Esophagus squamous epithelium (tissue), 4 donors: Measurements from ENCODE around the gene TMPRSS15.

Experiments
- CTCF ChIP-seq, 6 experiments: fragments of 450-650 bp in 4 of 6; fragments of 200-600 bp in 2 of 6; sonication (generic) in 2 of 6; IDR thresholded peaks; one replicate each; pipeline ENCODE4 v1.5.1; 2016 to 2019; ENCODE audit warnings: antibody characterized with exemption in 6 of 6, mild to moderate bottlenecking in 4 of 6, moderate library complexity in 4 of 6
- POLR2A ChIP-seq, 4 donors: fragments of 450-650 bp; IDR thresholded peaks; one replicate each; pipeline ENCODE4 v1.6.1; 2017; ENCODE audit warnings: antibody characterized with exemption in 4 of 4, mild to moderate bottlenecking in 4 of 4, moderate library complexity in 3 of 4

GRCh38 chr21:18252680-18253079 lies 150.9 kb downstream of the TMPRSS15 start:
- no peak for TF ChIP-seq CTCF (IDR thresholded peaks at IDR 0.05)
- no peak for TF ChIP-seq POLR2A (IDR thresholded peaks at IDR 0.05)
